HG03135 (cell line): Measurements from ENCODE around the gene TBCD.

Experiments
- ATAC-seq: cut with Tn5 transposase; IDR thresholded peaks from one replicate; pipeline ENCODE4 v1.9.1; 2021; ENCODE audit warnings: mild to moderate bottlenecking, moderate library complexity; ENCODE audit not compliant: unreplicated experiment

The TBCD gene

GRCh38 chr17:82918508-82918907 lies 166.6 kb downstream of the TBCD start:
- no peak for ATAC-seq

GRCh38 chr17:82920150-82920549 lies 168.3 kb downstream of the TBCD start:
- no peak for ATAC-seq

- ATAC-seq = no peak
Measured at GRCh38 chr17:82920715-82921114, 168.8 kb downstream of the TBCD start.

- ATAC-seq = no peak
Measured at GRCh38 chr17:82921426-82921825, 169.6 kb downstream of the TBCD start.

GRCh38 chr17:82922646-82923045 lies 170.8 kb downstream of the TBCD start:
- no peak for ATAC-seq

- ATAC-seq = no peak
Measured at GRCh38 chr17:82923366-82924113, 171.7 kb downstream of the TBCD start.

- ATAC-seq = no peak
Measured at GRCh38 chr17:82924214-82924613, 172.3 kb downstream of the TBCD start.

GRCh38 chr17:82924812-82925211 lies 172.9 kb downstream of the TBCD start:
- no peak for ATAC-seq

- ATAC-seq = no peak
Measured at GRCh38 chr17:82925336-82925735, 173.5 kb downstream of the TBCD start.

GRCh38 chr17:82926081-82926480 lies 174.2 kb downstream of the TBCD start:
- no peak for ATAC-seq

- no peak for ATAC-seq
Measured at GRCh38 chr17:82926716-82927115, 174.9 kb downstream of the TBCD start.

- ATAC-seq = no peak
Measured at GRCh38 chr17:82927311-82927660, 175.4 kb downstream of the TBCD start.

GRCh38 chr17:82927661-82928601 lies 176.1 kb downstream of the TBCD start:
- ATAC-seq = no peak

GRCh38 chr17:82929011-82929622 lies 177.3 kb downstream of the TBCD start:
- ATAC-seq = no peak

- no peak for ATAC-seq
Measured at GRCh38 chr17:82929676-82930042, 177.8 kb downstream of the TBCD start.

GRCh38 chr17:82930043-82930923 lies 178.4 kb downstream of the TBCD start:
- no peak for ATAC-seq

- no peak for ATAC-seq
Measured at GRCh38 chr17:82930924-82931698, 179.2 kb downstream of the TBCD start.

GRCh38 chr17:82931699-82932517 lies 180.0 kb downstream of the TBCD start:
- ATAC-seq = no peak
